DMS53 treated with DMSO at 0.1 percent for 48 hours (cell line): ENCODE results near the gene ADAMTS1.
A peak's percentile ranks its signal among the peaks of the same experiment; 100 is the strongest.
"Not testable (repeated sequence)": the region's sequence is repeated elsewhere in the genome, so short reads cannot be mapped to it uniquely, and the experiment has no call there.

Experiments
- DNase-seq: peaks from one replicate; lab custom pipeline; 2025; ENCODE audit not compliant: unreplicated experiment; lab: John Stamatoyannopoulos, UW

The ADAMTS1 gene

GRCh38 chr21:26845066-26845758 is at the start of gene ADAMTS1:
ADAMTS1 (minus strand) TSS chr21:26845409; CDS start chr21:26844954, 455 bp downstream.
- no peak for DNase-seq

- no peak for DNase-seq
Measured at GRCh38 chr21:26892151-26892550, 46.9 kb upstream of the ADAMTS1 start.

GRCh38 chr21:26888931-26889330 is 43.7 kb upstream of the ADAMTS1 start:
- no peak for DNase-seq

- no peak for DNase-seq
Measured at GRCh38 chr21:26888256-26888655, 43.0 kb upstream of the ADAMTS1 start.

GRCh38 chr21:26887251-26887650 is 42.0 kb upstream of the ADAMTS1 start:
- DNase-seq, result no peak

GRCh38 chr21:26884436-26884835 is 39.2 kb upstream of the ADAMTS1 start:
- DNase-seq, result no peak

- no peak for DNase-seq
Measured at GRCh38 chr21:26883768-26884167, 38.6 kb upstream of the ADAMTS1 start.

GRCh38 chr21:26881504-26882228 is 36.5 kb upstream of the ADAMTS1 start:
- no peak for DNase-seq

- DNase-seq, result no peak
Measured at GRCh38 chr21:26877018-26877417, 31.8 kb upstream of the ADAMTS1 start.

- no peak for DNase-seq
Measured at GRCh38 chr21:26874347-26874746, 29.1 kb upstream of the ADAMTS1 start.

GRCh38 chr21:26865857-26866256 is 20.6 kb upstream of the ADAMTS1 start:
- DNase-seq, result no peak

- DNase-seq, result not testable (repeated sequence)
Measured at GRCh38 chr21:26856871-26857350, 11.7 kb upstream of the ADAMTS1 start.

GRCh38 chr21:26854695-26855094 is 9.5 kb upstream of the ADAMTS1 start:
- not testable (repeated sequence) for DNase-seq

- no peak for DNase-seq
Measured at GRCh38 chr21:26852423-26852822, 7.2 kb upstream of the ADAMTS1 start.

- no peak for DNase-seq
Measured at GRCh38 chr21:26851109-26851944, 6.1 kb upstream of the ADAMTS1 start.

GRCh38 chr21:26850116-26850643 is 5.0 kb upstream of the ADAMTS1 start:
- DNase-seq, result peak; percentile 50

GRCh38 chr21:26849428-26850115 is 4.4 kb upstream of the ADAMTS1 start:
- DNase-seq, result peak; percentile 40

GRCh38 chr21:26847921-26848320 is 2.7 kb upstream of the ADAMTS1 start:
- no peak for DNase-seq

GRCh38 chr21:26847002-26847401 is 1.8 kb upstream of the ADAMTS1 start:
- no peak for DNase-seq

- no peak for DNase-seq
Measured at GRCh38 chr21:26846036-26846931, 1.1 kb upstream of the ADAMTS1 start.
